HepG2 (cell line): ENCODE data around the gene TUBB2B.

Source experiments
- NR2F2 ChIP-seq: IDR thresholded peaks from 2 replicates; pipeline ENCODE4 v1.6.1; 2012; ENCODE audit warnings: low read depth, inconsistent platforms, borderline replicate concordance
- TP53 ChIP-seq: sonication (generic); formaldehyde crosslinking; conservative IDR thresholded peaks from 2 replicates; pipeline ENCODE4 v1.4.0; 2020; ENCODE audit warnings: missing genetic modification reagents
- TF ChIP-seq, protein P1 (sequence below): sonication (generic); formaldehyde crosslinking; IDR thresholded peaks from 2 replicates; pipeline ENCODE4 v1.5.0; 2020; ENCODE audit warnings: mild to moderate bottlenecking, missing genetic modification reagents, moderate library complexity
- TF ChIP-seq, protein P2 (sequence below): sonication (generic); formaldehyde crosslinking; IDR thresholded peaks from 2 replicates; pipeline ENCODE4 v1.8.0; 2023; ENCODE audit warnings: mild to moderate bottlenecking, missing genetic modification reagents

DNA sequence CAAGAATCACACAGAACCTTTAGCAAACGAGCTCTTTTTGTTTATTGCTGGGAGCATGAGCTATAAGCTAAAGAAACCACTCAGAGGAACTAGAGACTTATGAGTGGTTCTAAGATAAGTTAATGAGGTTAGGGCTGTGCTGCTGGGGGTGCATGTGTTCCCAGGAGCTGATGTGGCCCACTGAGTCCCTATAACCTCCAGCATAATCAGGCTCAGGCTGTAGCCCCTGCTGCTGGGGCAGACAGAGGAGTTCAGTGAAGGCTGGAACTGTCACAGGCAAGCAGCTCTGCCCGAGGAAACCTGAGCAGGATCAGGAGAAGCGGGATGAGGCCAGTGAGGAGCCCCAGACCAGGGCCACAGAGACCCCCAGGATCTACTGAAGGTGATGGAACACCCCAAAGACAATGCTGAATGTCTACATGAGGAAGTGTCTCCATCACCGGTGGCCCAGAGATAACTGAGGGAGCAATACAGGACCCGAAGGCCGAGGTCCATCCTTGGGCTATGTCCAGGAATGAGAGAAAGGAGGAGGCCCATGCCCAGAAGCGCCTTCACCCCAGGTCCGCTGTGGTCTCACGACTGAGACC lies 17.3 kb downstream of the TUBB2B start:
- TF ChIP-seq, protein P1, sequence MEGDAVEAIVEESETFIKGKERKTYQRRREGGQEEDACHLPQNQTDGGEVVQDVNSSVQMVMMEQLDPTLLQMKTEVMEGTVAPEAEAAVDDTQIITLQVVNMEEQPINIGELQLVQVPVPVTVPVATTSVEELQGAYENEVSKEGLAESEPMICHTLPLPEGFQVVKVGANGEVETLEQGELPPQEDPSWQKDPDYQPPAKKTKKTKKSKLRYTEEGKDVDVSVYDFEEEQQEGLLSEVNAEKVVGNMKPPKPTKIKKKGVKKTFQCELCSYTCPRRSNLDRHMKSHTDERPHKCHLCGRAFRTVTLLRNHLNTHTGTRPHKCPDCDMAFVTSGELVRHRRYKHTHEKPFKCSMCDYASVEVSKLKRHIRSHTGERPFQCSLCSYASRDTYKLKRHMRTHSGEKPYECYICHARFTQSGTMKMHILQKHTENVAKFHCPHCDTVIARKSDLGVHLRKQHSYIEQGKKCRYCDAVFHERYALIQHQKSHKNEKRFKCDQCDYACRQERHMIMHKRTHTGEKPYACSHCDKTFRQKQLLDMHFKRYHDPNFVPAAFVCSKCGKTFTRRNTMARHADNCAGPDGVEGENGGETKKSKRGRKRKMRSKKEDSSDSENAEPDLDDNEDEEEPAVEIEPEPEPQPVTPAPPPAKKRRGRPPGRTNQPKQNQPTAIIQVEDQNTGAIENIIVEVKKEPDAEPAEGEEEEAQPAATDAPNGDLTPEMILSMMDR (CRISPR knock-in tag) = no peak
- TF ChIP-seq, protein P2, sequence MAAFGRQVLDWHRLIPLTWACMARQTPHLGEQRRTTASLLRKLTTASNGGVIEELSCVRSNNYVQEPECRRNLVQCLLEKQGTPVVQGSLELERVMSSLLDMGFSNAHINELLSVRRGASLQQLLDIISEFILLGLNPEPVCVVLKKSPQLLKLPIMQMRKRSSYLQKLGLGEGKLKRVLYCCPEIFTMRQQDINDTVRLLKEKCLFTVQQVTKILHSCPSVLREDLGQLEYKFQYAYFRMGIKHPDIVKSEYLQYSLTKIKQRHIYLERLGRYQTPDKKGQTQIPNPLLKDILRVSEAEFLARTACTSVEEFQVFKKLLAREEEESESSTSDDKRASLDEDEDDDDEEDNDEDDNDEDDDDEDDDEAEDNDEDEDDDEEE (CRISPR knock-in tag) = no peak
- no peak for TF ChIP-seq TP53
- no peak for TF ChIP-seq NR2F2
